Thyroid gland (tissue), 4 donors: Measurements from ENCODE around the gene RAB6B.

Experiments
- POLR2A ChIP-seq, 2 donors: fragments of 450-650 bp; IDR thresholded peaks; one replicate each; pipeline ENCODE4 v1.6.1; 2017; ENCODE audit warnings: antibody characterized with exemption in 2 of 2, mild to moderate bottlenecking in 2 of 2, moderate library complexity in 1 of 2
- TF ChIP-seq, protein P1 (sequence below), 6 experiments: fragments of 200-600 bp in 3 of 6; fragments of 450-650 bp in 3 of 6; sonication (generic) in 3 of 6; IDR thresholded peaks; one replicate each; pipeline ENCODE4 v1.5.1; 2016 to 2019; ENCODE audit warnings: antibody characterized with exemption in 6 of 6, mild to moderate bottlenecking in 2 of 6, inconsistent platforms in 1 of 6, moderate library complexity in 1 of 6

DNA sequence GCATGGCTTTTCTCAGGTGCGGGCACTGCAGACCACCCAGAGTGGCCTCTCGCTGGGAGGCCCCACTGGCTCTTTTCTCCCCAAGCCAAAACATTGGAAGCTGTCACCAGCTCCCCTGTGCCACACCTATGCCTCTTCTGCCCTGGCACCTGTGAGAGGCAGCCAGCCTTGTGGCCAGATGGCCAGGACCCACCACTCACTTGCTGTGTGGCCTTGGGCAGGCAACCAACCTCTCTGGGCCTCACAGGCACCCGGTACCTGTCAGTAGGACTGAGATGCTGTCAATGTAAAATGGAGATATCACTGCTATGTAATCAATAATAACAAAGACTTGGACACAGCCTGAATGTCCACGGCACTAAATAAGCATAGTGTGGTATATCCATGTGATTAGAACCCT lies 53.5 kb downstream of the RAB6B start:
- TF ChIP-seq, protein P1, sequence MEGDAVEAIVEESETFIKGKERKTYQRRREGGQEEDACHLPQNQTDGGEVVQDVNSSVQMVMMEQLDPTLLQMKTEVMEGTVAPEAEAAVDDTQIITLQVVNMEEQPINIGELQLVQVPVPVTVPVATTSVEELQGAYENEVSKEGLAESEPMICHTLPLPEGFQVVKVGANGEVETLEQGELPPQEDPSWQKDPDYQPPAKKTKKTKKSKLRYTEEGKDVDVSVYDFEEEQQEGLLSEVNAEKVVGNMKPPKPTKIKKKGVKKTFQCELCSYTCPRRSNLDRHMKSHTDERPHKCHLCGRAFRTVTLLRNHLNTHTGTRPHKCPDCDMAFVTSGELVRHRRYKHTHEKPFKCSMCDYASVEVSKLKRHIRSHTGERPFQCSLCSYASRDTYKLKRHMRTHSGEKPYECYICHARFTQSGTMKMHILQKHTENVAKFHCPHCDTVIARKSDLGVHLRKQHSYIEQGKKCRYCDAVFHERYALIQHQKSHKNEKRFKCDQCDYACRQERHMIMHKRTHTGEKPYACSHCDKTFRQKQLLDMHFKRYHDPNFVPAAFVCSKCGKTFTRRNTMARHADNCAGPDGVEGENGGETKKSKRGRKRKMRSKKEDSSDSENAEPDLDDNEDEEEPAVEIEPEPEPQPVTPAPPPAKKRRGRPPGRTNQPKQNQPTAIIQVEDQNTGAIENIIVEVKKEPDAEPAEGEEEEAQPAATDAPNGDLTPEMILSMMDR (IDR thresholded peaks at IDR 0.05) = no peak
- no peak for TF ChIP-seq POLR2A (IDR thresholded peaks at IDR 0.05)
